Measurements from ENCODE around the gene NCBP3. TPM values are rescaled to one million over a fixed set of nuclear protein-coding genes. Genes with fewer than 3 reads are reported as not detected.
A peak's percentile ranks its signal among the peaks of the same experiment; 100 is the strongest.

NCBP3 gene
- total RNA-seq, 6 experiments from 2014 or later, result 8.6 to 15.1 (median 10.5) TPM

GRCh38 chr17:3768769-3769168, 77.3 kb downstream of the NCBP3 start:
- H3K9me3 ChIP-seq, result no peaks in the 10 kb centered on the region
- H3K36me3 ChIP-seq, result no peaks in the 10 kb centered on the region
- no peaks in the 10 kb centered on the region for H3K4me1 ChIP-seq
- no peaks in the 10 kb centered on the region for H3K27me3 ChIP-seq
- no peak for TF ChIP-seq POLR2A (IDR thresholded peaks at IDR 0.05)
- TF ChIP-seq CTCF (IDR thresholded peaks at IDR 0.05), result no peak
- ATAC-seq (no peak), DNase-seq (peak in 1 of 3 donors; percentile 30)
- H3K27ac ChIP-seq, result no peak overlapping the region
- H3K4me3 ChIP-seq, result no peak overlapping the region
- intact Hi-C loops (cut with DNase I), result no loop called here
- WGBS (ENCODE audit: insufficient coverage, low coverage, low lambda C conversion rate, missing lambda C conversion rate), result 74% methylated on average over 4 of the region's 8 CpGs

DNA sequence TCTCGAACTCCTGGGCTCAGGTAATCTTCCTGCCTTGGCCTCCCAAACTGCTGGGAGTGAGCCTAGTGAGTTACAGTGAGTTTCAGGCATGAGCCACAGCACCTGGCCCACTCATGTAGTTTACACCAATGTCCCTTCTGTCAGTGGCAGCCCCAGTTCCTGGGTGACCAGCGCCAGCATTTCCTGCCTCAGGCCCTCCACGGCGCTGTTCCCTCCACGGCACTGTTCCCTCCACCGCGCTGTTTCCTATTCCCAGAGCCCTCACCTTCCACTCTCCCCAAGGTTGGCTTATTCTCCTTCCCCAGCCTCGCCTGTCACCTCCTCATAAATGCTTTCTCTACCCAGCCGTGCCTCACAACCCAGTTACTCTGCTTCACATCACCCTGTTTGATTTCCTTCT, 77.7 kb downstream of the NCBP3 start:
- ATAC-seq, result no peak
- Histone ChIP-seq H3K36me3 (no peaks in the 10 kb centered on the region), H3K4me1 (no peaks in the 10 kb centered on the region), H3K4me3 (no peak overlapping the region), H3K27ac (no peak overlapping the region), H3K27me3 (no peaks in the 10 kb centered on the region), H3K9me3 (no peaks in the 10 kb centered on the region)
- WGBS (ENCODE audit: insufficient coverage, low coverage, low lambda C conversion rate, missing lambda C conversion rate), result 91% methylated on average over 4 of the region's 9 CpGs
- intact Hi-C loops (cut with DNase I), result no loop called here
- no peak for TF ChIP-seq POLR2A (IDR thresholded peaks at IDR 0.05)
- no peak for TF ChIP-seq CTCF (IDR thresholded peaks at IDR 0.05)
- DNase-seq, result peak in 1 of 3 donors; percentile 25

DNA sequence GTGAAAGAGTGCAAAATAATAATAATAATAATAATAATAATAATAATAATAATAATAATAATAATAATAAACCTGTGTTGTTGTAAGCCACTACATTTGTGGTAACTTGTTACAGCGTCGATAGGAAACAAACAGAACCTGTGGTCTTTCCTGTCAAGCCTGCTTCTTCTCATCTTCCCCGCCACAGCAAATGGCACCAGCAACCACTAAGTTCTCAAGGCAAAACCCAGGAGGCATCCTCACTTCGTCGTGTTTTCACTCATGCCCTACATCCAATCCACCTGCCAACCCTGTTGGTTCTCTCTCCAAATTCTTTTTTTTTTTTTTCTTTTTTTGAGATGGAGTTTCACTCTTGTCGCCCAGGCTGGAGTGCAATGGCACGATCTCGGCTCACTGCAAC, 79.3 kb downstream of the NCBP3 start:
- Histone ChIP-seq H3K27me3 (no peaks in the 10 kb centered on the region), H3K4me1 (no peaks in the 10 kb centered on the region), H3K4me3 (no peak overlapping the region), H3K9me3 (no peaks in the 10 kb centered on the region), H3K36me3 (no peaks in the 10 kb centered on the region), H3K27ac (no peak overlapping the region)
- TF ChIP-seq CTCF (IDR thresholded peaks at IDR 0.05) (no peak), POLR2A (IDR thresholded peaks at IDR 0.05) (no peak)
- intact Hi-C loops (cut with DNase I), result no loop called here
- 90% methylated on average over 6 of the region's 8 CpGs for WGBS (ENCODE audit: insufficient coverage, low coverage, low lambda C conversion rate, missing lambda C conversion rate)
- ATAC-seq (no peak), DNase-seq (peak in 1 of 3 donors; percentile 26)

DNA sequence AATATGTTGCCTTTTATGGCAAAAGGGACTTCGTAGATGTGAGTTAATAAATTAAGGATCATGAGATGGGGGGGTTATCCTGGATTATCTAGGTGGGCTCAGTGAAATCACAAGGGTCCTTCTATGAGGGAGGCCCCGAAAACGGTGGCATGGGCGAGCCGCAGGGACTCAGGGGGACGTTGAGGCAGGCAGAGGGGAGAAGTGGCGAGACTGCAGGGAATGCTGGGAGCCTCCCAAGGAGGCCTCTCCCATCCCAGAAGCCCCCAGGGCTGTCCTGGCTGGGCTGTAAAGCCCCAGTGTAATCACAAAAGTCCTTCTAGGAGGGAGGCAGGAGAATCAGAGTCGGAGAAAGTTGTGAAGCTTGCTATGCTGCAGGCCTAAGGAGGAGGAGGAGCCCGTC, 80.1 kb downstream of the NCBP3 start:
- H3K27ac ChIP-seq, result no peak overlapping the region
- TF ChIP-seq POLR2A (IDR thresholded peaks at IDR 0.05) (no peak), CTCF (IDR thresholded peaks at IDR 0.05) (no peak)
- peak in 1 of 3 donors; percentile 37 for DNase-seq
- H3K4me1 ChIP-seq, result no peaks in the 10 kb centered on the region
- no peaks in the 10 kb centered on the region for H3K27me3 ChIP-seq
- 89% methylated on average over 6 of the region's 9 CpGs for WGBS (ENCODE audit: insufficient coverage, low coverage, low lambda C conversion rate, missing lambda C conversion rate)
- H3K4me3 ChIP-seq, result no peak overlapping the region
- no peak for ATAC-seq
- H3K36me3 ChIP-seq, result no peaks in the 10 kb centered on the region
- H3K9me3 ChIP-seq, result no peaks in the 10 kb centered on the region
- intact Hi-C loops (cut with DNase I), result no loop called here

DNA sequence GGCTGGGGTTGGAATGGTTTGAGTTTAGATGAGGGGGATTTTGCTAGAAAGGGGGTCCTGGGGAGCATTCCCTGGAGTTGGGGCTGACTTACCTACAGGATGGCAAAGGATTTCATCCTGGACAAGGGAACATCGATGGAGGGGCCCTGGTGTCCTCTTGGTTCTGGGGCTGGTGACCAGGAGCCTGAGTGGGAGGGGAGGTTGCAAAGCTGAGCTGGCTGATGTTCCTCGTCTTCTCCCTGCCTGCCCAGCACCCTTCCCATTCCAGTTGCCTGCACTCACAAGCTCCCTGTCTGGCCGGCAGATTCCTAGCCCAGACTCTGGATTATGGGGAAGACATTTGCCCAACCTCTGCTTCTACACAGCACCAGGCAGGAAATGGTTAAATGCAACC, 82.3 kb downstream of the NCBP3 start:
- no peak overlapping the region for H3K27ac ChIP-seq
- H3K4me3 ChIP-seq, result no peak overlapping the region
- intact Hi-C loops (cut with DNase I), result no loop called here
- peak in 1 of 3 donors; percentile 13 for DNase-seq
- no peak for ATAC-seq
- no peaks in the 10 kb centered on the region for H3K27me3 ChIP-seq
- no peaks in the 10 kb centered on the region for H3K9me3 ChIP-seq
- H3K4me1 ChIP-seq, result no peaks in the 10 kb centered on the region
- no peak for TF ChIP-seq POLR2A (IDR thresholded peaks at IDR 0.05)
- TF ChIP-seq CTCF (IDR thresholded peaks at IDR 0.05), result no peak
- WGBS (ENCODE audit: insufficient coverage, low coverage, low lambda C conversion rate, missing lambda C conversion rate), result no CpG with 5 or more reads among the region's 3 CpGs
- no peaks in the 10 kb centered on the region for H3K36me3 ChIP-seq
